ENCODE measurements around the gene TSPYL4.
"Not testable (repeated sequence)": the region's sequence is repeated elsewhere in the genome, so short reads cannot be mapped to it uniquely, and the experiment has no call there.

The TSPYL4 gene

DNA sequence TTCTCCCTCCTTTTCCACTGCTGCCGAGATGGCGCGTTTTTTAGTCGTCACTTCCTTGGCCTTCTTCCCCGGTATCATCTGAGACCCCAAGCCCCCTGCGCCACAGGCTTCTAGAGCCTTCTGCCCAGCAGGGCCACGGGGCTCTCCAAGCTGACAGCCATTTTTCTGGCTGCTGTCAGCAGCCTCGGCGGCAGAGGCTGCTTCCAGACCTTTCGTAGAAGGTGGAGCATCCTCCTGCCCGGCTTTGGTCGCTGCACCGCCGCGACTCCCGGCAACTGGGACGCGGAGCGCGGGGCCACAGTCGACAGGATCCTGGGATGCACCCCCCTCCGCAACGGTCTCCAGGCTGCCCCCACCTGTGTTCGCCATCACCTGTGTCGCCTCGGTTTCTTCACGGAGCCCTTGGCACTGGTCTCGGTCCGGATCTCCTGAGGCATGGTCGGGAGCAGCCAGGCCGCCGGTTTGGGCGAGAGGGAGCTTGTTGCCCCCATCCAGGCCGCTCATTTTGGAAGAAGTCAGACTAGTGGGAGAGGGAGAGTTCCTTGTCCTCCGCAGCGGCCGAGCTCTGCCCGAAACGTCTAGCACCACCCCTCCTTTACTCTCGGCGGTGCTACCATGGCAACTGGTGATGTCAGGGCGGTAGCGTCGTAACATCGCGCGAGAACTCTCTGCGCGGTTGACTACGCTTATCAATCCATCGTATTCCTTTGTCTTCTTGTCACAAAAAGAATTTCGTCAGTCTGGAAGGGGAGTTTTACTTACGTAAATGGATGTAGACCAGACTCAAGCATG is at the start of gene TSPYL4:
TSS of gene TSPYL4 (minus strand) at position 571 of the 792 bp plus-strand sequence. CDS start at position 504, 67 bp downstream.
- ATAC-seq: peak; percentile 99

GRCh38 chr6:116301104-116301503 is 47.2 kb upstream of the TSPYL4 start:
- ATAC-seq: no peak

GRCh38 chr6:116300566-116300965 is 46.7 kb upstream of the TSPYL4 start:
- ATAC-seq: no peak

- ATAC-seq: no peak
Measured at GRCh38 chr6:116298973-116299372, 45.1 kb upstream of the TSPYL4 start.

- no peak for ATAC-seq
Measured at GRCh38 chr6:116298273-116298672, 44.4 kb upstream of the TSPYL4 start.

DNA sequence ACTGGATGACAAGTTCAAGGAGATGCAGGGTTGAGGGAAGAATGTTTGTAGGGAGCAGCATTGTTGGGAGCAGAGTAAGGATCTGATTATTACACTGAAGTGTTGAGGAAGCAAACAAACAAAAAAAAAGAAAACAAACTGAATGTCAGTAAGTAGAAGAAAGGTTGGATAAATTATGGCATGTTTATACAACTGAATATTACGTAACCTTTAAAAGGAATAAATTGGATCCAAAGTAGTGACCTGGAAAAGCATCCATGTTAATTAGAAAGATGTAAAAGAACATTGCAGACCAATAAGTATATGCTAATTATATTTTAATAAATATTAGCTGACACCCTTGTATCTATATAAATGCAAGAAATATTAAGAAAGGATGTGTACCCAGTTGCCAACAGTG is 38.7 kb upstream of the TSPYL4 start:
- no peak for ATAC-seq

GRCh38 chr6:116291701-116292396 is 38.0 kb upstream of the TSPYL4 start:
- ATAC-seq: no peak

DNA sequence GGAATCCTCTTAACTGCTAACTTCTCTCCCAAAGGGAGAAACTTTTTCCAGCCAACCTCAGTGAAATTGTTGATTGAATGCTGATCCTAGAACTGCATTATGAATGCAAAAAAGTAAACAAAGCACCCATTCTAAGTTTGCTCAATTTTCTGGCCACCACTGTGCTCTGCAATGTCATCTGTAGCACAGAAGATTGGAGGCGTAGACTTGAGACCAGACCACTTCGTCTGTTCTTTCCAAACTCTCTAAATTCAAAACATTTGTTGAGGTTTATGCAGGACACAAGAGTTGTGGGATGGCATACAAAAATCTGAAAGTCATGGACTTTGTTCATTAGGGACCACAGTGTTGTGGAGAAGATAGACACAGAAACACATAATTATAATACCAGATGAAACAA is 36.9 kb upstream of the TSPYL4 start:
- ATAC-seq: no peak

DNA sequence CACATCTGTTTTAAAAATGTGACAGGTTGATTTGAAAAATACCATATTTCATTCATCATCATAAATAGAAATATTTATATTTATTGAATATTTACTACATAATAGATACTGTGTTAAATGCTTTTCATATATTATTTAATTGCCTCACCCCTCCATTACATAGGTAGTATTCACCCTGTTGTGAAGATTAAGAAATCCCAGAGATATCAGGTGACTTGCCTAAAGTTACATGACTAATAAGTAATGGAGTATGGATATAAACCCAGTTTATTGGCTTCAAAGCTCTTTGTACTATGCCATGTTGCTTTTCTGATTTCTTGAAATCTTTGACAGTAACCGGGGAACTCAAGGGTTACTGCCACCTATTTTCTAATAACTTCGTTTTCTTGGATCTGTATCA is 36.0 kb upstream of the TSPYL4 start:
- ATAC-seq: no peak

GRCh38 chr6:116287689-116288282 is 33.9 kb upstream of the TSPYL4 start:
- peak; percentile 53 for ATAC-seq

- no peak for ATAC-seq
Measured at GRCh38 chr6:116286773-116287358, 33.0 kb upstream of the TSPYL4 start.

DNA sequence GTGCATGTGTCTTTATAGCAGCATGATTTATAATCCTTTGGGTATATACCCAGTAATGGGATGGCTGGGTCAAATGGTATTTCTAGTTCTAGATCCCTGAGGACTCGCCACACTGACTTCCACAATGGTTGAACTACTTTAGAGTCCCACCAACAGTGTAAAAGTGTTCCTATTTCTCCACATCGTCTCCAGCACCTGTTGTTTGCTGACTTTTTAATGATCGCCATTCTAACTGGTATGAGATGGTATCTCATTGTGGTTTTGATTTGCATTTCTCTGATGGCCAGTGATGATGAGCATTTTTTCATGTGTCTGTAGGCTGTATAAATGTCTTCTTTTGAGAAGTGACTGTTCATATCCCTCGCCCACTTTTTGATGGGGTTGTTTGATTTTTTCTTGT is 31.1 kb upstream of the TSPYL4 start:
- not testable (repeated sequence) for ATAC-seq

DNA sequence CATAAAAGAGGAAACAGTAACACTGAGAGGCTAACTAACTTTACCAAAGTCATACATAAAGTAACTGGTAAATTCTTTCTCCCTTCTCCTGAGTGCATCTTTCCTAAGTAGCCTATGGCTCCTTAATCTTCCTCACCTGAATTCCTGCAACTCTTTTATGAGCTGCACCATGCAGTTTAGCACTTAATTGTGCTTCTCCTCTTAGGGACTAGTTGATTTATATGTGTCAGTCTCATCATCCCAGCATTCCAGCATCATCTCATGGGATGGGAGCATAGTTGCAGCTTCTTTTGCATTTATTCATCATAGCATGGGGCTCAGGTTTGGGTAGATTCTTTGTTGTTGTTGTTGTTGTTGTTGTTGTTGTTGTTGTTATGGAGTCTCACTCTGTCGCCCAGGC is 29.3 kb upstream of the TSPYL4 start:
- ATAC-seq: no peak

DNA sequence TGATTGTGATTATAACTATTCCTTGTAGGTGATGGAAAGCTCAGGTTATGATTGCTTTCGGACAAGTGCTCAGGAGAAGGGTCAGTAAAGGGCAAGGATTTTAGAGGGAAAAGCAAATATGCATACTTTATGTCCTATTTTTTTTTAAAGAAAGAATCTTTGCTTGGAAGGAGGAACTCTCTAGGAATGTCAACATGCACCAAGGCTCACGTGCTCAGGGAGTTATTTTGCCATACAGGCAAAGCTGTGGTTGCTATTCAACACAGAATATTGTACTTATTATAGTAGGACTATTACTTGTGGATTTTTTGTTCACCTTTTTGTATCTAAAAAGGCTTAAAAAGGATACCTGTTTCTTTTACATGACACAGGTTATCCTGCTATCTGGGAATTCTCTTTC is 28.8 kb upstream of the TSPYL4 start:
- no peak for ATAC-seq

GRCh38 chr6:116280933-116281316 is 27.1 kb upstream of the TSPYL4 start:
- ATAC-seq: no peak

GRCh38 chr6:116280161-116280932 is 26.5 kb upstream of the TSPYL4 start:
- no peak for ATAC-seq

- ATAC-seq: peak; percentile 94 to 95
Measured at GRCh38 chr6:116279232-116280160, 25.6 kb upstream of the TSPYL4 start, which contains the start of gene TSPYL1. TSPYL1 (minus strand) TSS chr6:116279930; CDS start chr6:116279830, 100 bp downstream.

DNA sequence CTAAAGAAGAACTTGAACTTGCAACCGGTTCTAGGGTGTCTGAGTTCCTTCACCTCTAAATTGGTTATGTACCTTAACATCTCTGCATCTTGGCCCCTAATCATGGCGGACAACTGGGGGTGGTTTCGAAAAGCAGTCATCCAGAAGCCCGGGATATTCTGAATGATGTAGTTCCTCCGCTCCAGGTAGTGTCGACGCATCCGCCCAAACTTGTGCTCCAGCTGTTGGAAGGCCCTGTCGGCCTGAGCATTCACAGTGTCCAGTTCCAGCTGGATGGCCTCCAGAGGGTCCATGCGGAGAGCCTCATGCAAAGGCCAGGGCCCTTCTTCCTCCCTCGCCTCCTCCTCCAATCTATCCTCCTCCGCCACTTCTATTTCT is 25.0 kb upstream of the TSPYL4 start:
- ATAC-seq: no peak

DNA sequence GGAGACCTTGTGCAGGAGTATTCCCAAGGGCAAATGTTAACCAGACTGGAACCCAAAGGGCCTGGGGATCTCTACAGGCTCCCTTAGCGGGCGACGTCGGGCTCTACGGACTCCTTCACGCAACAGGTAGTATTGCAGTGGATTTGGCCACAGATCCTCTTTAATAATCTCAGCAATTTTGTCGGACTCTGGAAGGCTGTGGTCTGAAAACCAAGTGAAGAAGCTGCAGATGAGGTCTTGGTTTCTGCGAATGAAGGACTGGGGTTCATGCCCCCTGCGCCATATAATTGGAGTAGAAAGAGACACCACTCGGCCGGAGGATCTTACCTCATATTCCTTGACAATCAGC is 24.6 kb upstream of the TSPYL4 start:
- no peak for ATAC-seq

DNA sequence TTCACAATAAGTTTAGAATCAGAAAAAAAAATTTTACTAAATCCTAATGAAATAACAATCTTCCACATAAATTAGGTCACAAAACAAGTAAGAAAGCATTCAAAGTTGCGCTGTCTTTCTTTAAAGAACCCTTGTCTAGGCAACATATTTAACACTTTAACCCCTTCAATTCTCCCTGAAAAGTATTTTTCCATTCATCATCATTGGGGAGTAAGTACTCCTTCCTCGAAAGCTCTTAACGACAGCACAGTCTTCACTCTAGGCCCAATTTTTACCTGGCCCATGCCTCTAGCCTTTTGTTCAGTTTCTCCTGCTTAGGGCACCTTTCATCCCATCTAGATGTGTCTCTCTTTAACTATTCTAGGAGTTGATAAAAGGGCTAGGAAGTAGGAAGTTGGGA is 23.2 kb upstream of the TSPYL4 start:
- no peak for ATAC-seq

GRCh38 chr6:116271149-116271708 is 17.4 kb upstream of the TSPYL4 start:
- ATAC-seq: no peak
